Testis (tissue), 2 donors: Measurements from ENCODE around the gene SEPHS2.

Source experiments
- POLR2A ChIP-seq: fragments of 450-650 bp; IDR thresholded peaks from one replicate; pipeline ENCODE4 v1.6.1; 2017; ENCODE audit warnings: antibody characterized with exemption, mild to moderate bottlenecking, moderate library complexity
- TF ChIP-seq, protein P1 (sequence below), 3 experiments: fragments of 450-650 bp in 2 of 3; fragments of 200-600 bp in 1 of 3; sonication (generic) in 1 of 3; IDR thresholded peaks; one replicate each; pipeline ENCODE4 v1.5.1; 2016 to 2019; ENCODE audit warnings: antibody characterized with exemption in 3 of 3, mild to moderate bottlenecking in 2 of 3, moderate library complexity in 1 of 3

GRCh38 chr16:30445149-30445407 lies 596 bp downstream of the SEPHS2 start:
- TF ChIP-seq, protein P1, sequence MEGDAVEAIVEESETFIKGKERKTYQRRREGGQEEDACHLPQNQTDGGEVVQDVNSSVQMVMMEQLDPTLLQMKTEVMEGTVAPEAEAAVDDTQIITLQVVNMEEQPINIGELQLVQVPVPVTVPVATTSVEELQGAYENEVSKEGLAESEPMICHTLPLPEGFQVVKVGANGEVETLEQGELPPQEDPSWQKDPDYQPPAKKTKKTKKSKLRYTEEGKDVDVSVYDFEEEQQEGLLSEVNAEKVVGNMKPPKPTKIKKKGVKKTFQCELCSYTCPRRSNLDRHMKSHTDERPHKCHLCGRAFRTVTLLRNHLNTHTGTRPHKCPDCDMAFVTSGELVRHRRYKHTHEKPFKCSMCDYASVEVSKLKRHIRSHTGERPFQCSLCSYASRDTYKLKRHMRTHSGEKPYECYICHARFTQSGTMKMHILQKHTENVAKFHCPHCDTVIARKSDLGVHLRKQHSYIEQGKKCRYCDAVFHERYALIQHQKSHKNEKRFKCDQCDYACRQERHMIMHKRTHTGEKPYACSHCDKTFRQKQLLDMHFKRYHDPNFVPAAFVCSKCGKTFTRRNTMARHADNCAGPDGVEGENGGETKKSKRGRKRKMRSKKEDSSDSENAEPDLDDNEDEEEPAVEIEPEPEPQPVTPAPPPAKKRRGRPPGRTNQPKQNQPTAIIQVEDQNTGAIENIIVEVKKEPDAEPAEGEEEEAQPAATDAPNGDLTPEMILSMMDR (IDR thresholded peaks at IDR 0.05) = no peak
- no peak for TF ChIP-seq POLR2A
